ENCODE results near the gene HOXB6. TPM values are rescaled to one million over a fixed set of nuclear protein-coding genes. Genes with fewer than 3 reads are reported as not detected.

HOXB6 gene
- total RNA-seq, 1 donor from 2014 or later, result 22.9 TPM

DNA sequence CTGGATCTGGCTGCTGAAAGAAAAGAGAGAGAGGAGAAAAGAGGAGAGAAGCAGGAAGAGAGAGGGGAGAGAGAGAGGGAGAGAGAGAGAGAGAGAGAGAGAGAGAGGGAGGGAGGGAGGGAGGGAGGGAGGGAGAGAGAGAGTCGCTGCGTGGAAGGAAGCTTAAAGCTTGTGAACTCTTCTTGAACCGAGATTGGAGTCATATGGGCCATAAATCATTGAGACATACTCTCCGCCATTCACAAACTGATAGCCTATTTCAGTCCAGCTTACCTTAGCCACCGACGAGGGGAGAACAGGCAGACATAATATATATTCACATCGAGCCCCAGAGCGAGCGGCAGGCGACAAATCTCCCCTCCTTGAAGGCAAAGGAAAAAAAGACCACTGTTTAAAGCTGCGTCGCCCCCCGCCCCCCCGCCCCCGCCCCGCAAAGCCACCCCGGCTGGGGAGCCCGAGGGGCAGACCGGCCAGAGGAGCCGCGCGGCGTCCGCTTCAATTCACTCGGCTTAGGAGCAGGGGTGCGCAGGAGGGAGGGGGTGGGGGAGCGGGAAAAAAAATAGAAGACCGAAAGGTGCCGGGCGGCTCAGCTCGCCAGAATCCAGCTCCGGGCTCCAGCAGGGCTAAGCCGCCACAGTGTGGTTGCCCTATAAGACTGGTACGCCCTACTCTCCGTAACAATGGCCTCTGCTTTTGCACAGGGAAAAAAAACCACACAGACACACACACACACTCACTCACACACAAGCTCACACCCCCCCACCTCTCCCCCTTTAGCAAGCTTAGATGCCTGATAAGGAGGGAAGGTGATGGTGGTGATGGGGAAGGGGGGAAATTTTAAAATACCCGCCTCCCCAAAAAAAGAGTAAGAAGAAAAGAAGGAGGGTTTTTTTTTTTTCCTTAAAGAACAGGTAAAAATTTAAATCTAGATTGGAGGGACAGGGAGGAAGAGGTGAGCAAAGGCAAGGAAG lies 49.2 kb downstream of the HOXB6 start:
- peak; percentile 42 for DNase-seq (ENCODE audit: low read depth)

DNA sequence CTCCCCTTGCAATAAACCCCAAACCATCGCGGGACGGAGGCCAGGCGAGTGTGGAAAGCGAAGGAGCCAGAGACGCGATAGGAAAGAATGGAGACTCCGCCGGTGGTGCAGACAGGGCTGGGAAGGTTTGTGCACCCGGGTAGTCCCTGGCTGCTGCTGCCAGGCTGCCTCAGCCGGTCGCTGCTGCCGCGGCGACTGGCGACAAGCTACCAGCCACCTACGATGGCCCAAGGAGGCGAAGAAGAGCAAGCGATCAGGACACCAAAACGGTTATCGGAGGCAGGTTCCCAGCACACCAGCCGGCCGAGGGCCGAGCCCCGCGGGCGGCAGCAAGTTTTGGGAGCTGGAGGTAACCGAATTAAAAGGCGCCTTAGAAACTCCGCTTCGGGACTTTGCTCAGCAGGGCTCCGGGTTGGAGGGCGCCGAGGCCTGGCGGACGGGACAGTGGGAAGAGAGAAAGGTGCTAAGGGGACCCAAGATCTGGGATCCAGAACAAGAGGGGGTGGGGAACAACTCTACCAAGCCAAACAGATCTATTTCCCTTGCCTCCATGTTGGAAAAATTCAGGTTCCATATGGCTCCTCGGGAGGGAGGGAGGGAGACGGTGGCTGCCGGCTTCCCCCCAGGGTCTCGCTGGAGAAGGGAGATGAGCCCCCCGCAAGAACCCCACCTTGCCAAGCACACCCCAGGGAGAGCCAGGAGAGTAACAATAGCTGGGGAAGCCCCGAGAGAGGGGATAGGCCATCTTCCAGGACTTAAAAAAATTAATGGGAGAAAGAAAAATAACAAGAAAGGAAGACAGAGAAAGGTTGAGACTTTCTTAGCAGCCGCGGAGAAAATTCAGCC lies 50.2 kb downstream of the HOXB6 start:
- DNase-seq (ENCODE audit: low read depth), result no peak

GRCh38 chr17:48553826-48554225 lies 51.0 kb downstream of the HOXB6 start:
- DNase-seq (ENCODE audit: low read depth), result no peak

- DNase-seq (ENCODE audit: low read depth), result no peak
Measured at GRCh38 chr17:48553190-48553547, 51.6 kb downstream of the HOXB6 start.

DNA sequence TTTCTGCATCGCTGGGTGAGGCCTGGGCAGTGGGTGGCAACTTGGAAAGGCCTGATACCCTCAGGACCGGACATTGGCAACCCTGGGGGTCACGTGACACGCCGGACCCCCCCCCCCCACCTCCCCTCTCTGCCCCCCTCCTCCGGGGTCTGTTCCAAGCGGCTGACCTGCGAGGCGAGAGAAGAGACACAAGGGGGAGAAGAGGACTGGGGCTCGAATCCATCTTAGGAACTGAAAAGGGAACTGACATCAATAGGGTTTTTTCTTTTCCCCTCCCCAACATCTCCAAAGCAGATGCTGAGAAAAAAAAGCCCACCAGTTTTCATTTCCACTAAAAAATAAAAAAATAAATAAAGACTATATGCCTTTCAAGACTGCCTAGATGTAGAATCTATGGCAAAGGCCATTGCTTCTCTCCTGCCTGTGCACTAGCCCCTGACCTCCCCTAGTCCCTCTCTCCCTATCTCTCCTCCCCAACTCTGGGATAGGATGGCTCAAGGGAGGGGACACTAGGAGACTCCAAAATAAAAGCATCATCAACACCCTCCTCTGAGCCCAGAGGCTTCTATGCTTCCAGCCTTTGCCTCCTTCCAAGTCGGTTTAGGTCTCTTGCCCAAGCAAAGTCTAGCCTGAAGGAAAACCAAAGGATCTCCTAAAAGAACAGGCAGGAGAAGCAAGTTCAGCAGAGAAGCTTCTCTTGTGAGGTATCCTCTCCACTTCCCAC lies 52.2 kb downstream of the HOXB6 start:
- no peak for DNase-seq (ENCODE audit: low read depth)

DNA sequence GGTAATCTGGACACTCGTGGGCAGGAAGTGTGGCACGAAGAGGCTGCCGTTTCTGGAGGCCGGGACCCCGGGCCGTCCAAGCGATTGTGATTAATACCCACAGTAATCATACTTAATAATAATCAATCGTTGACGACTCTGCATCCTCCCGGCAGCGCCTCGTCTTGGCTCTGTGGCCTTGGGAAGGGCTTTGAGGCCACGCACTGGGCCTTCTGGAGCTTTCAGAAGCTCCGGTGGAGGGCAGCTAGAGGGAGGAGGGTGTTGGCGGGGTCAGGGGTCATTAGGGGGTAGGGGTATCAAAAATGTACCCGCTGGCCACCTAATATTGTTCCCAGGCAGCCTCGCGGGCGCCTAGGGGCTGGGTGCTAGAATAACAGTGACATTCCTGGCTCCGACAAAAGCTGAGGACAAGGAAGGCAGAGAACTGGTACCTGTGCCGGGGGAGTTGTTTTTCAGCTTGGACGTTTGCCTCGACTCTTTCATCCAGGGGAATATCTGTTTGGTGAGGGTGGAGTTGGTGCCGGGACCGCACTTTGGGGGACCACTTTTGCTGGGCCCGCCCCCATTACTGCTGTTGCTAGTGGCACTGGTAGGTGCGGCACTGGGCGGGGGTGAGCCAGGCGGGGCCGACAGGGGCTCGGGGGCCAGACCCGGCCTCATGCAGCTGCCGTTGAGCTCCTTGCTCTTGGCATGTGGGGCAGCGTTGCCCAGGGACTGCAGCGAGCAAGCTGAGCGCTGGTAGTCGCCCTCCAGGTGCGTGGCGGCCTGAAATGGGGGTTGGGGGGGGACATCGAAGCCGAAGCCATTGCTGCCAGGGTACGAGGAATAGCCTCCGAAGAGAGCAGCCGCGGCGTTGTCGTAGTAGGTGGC lies 53.0 kb downstream of the HOXB6 start:
- DNase-seq (ENCODE audit: low read depth), result no peak

DNA sequence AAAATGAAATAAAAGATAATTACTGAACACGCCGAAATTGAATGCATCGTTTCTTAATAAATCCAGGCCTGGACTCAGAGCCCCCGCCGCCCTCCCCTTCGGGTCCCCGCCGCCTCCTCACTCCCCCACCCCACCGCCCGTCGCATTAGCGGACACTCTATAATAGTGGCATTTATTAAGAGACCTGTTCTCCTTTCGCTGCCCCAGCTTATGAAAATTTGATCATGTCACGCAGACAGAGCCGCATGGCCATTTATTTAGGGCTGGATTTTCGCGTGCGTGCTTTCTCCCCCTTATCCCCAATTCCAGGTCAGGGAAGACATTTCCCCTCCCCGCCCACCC lies 53.6 kb downstream of the HOXB6 start:
- DNase-seq (ENCODE audit: low read depth), result no peak

GRCh38 chr17:48550502-48551213 lies 54.1 kb downstream of the HOXB6 start:
- DNase-seq (ENCODE audit: low read depth), result no peak

DNA sequence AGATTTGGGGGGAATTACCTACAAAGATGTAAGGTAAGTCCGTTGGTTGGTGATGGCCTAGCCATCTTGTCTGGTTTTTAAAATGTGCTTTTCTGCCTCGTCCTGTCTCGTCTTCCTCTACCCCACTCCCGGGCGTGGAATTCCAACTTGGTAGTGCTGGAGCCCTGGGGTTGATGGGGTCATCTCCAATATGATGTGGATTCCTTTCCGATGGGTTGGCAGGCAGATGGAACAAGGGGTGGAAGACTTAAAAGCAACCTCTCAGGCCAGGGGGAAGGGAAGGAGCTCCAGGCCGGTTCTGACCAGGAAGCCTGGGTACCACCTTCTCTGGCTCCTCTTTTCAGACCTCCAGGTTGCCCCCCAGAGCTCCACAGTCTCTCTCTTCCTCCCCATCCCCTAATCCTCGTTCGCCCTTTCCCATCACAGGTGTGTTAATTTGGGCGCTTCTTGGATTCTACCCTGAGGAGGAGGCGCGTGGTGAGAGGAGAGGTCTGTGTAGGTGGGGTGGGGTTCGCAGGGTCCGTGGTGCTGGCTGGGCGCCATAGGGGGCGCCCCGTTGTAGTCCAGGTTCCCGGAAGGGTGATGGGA lies 54.8 kb downstream of the HOXB6 start:
- DNase-seq (ENCODE audit: low read depth), result no peak

- no peak for DNase-seq (ENCODE audit: low read depth)
Measured at GRCh38 chr17:48549281-48549630, 55.5 kb downstream of the HOXB6 start.

- DNase-seq (ENCODE audit: low read depth), result no peak
Measured at GRCh38 chr17:48548523-48549280, 56.1 kb downstream of the HOXB6 start.

GRCh38 chr17:48547808-48548522 lies 56.8 kb downstream of the HOXB6 start:
- DNase-seq (ENCODE audit: low read depth), result no peak

GRCh38 chr17:48546924-48547807 lies 57.6 kb downstream of the HOXB6 start:
- no peak for DNase-seq (ENCODE audit: low read depth)

DNA sequence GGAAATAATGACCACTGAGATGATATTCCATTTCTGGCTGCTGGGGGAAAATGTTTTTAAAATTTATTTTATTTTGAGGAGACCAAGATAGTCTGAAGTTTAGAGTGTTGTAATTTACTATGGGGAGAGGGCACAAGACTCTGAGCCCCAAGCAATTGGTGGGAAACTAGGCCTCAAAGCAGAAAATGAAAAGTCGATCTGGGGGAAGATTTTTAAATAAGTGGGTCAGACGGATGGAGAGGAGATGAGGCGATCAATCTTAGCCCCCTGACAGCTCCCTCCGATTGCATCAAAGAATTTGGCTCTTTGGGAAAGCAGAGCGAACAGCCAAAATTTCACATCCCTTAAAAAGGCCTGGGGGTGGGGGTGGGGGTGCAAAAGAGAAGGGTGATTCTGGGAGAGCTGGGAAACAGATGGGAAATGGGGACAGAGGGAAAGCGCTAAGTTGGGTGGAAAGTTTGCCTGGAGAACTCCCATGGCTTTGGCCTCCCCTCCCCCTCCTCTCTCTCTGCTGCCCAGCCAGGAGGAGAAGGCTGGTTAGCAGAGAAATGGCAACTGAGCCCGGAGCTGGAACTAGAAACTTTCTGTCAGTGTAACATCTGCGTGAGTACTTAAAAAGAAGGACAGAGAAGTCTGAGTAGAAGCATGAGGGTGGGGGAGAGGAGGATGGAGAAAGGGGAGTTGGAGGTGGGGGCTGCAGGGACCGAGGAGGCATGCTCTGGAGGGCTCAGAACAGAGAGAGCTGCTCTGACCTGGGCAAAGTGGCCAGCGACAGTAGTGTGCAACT lies 58.5 kb downstream of the HOXB6 start:
- peak; percentile 53 for DNase-seq (ENCODE audit: low read depth)
